Measurements from ENCODE around the gene CSE1L.

GRCh38 chr20:49103019-49103418 is 56.9 kb downstream of the CSE1L start:
- TF ChIP-seq CTCF (IDR thresholded peaks at IDR 0.05) (no peak), POLR2A (IDR thresholded peaks at IDR 0.05) (no peak)
